CD4-positive, alpha-beta T cell (primary cell): ENCODE measurements around the gene GPR107. TPM values are rescaled to one million over a fixed set of nuclear protein-coding genes. Genes with fewer than 3 reads are reported as not detected.
"Not testable (repeated sequence)": the region's sequence is repeated elsewhere in the genome, so short reads cannot be mapped to it uniquely, and the experiment has no call there.

Source experiments
- ATAC-seq: fragments of 200-7000 bp; cut with Tn5 transposase; one replicate; pipeline ENCODE4 v1.10.0; 2022; ENCODE audit warnings: mild to moderate bottlenecking; ENCODE audit not compliant: poor library complexity
- CTCF ChIA-PET: fragments of 350-600 bp; sonication (Branson Sonifier 250); formaldehyde crosslinking; loops from one replicate; lab custom pipeline; 2021; ENCODE audit warnings: antibody characterized with exemption, inconsistent platforms; lab: Charles Lee
- POLR2A ChIA-PET: fragments of 350-600 bp; sonication (Branson Sonifier 250); formaldehyde crosslinking; loops from one replicate; lab custom pipeline; 2021; ENCODE audit warnings: antibody characterized with exemption, inconsistent platforms; lab: Charles Lee
- DNase-seq, 14 experiments: peaks; one replicate each; pipeline ENCODE4 v3.0.0-alpha.2; 2013 to 2020; ENCODE audit warnings: mixed read lengths in 2 of 14
- H3K27ac ChIP-seq, 2 donors: one replicate each; pipeline versions ENCODE4 v1.5.1 to v1.7.0; 2013; ENCODE audit warnings: low read length in 2 of 2, low read depth in 1 of 2, mild to moderate bottlenecking in 1 of 2
- H3K27me3 ChIP-seq, 2 experiments: 1 replicate in 1 of 2; 2 replicates in 1 of 2; pipeline versions ENCODE4 v1.6.1 to v1.7.0; 2013; ENCODE audit warnings: low read length in 2 of 2, control low read depth in 1 of 2, mild to moderate bottlenecking in 1 of 2, moderate library complexity in 1 of 2; ENCODE audit not compliant: insufficient read depth in 2 of 2, control insufficient read depth in 1 of 2
- H3K36me3 ChIP-seq: one replicate; pipeline ENCODE4 v1.6.1; 2013; ENCODE audit warnings: low read length, control low read depth; ENCODE audit not compliant: insufficient read depth
- H3K4me1 ChIP-seq: one replicate; pipeline ENCODE4 v1.6.1; 2013; ENCODE audit warnings: low read length, control low read depth; ENCODE audit not compliant: insufficient read depth
- H3K4me3 ChIP-seq: one replicate; pipeline ENCODE4 v1.5.1; 2013; ENCODE audit warnings: mild to moderate bottlenecking, low read length, moderate library complexity
- H3K9me3 ChIP-seq, 2 experiments: 1 replicate in 1 of 2; 2 replicates in 1 of 2; pipeline versions ENCODE4 v1.6.1 to v1.7.0; 2013; ENCODE audit warnings: low read length in 2 of 2, mild to moderate bottlenecking in 2 of 2, control low read depth in 1 of 2, moderate library complexity in 1 of 2; ENCODE audit not compliant: control insufficient read depth in 1 of 2, insufficient read depth in 1 of 2
- H3K27ac Mint-ChIP-seq: one replicate; pipeline ENCODE4 v1.8.0; 2020; ENCODE audit warnings: mixed read lengths
- H3K27me3 Mint-ChIP-seq: one replicate; pipeline ENCODE4 v1.8.0; 2021; ENCODE audit warnings: mixed read lengths
- H3K36me3 Mint-ChIP-seq: one replicate; pipeline ENCODE4 v1.8.0; 2021; ENCODE audit warnings: low read depth, mixed read lengths
- H3K4me1 Mint-ChIP-seq: one replicate; pipeline ENCODE4 v1.8.0; 2021; ENCODE audit warnings: low read depth, mixed read lengths
- H3K4me3 Mint-ChIP-seq: one replicate; pipeline ENCODE4 v1.8.0; 2020; ENCODE audit warnings: mild to moderate bottlenecking, mixed read lengths
- H3K9me3 Mint-ChIP-seq: one replicate; pipeline ENCODE4 v1.8.0; 2020; ENCODE audit warnings: mixed read lengths
- intact Hi-C, 2 experiments: fragments of 100-400 bp; cut with DNase I in 1 of 2; cut with micrococcal nuclease in 1 of 2; formaldehyde crosslinking; loops; one replicate each; pipeline versions ENCODE4 v1.15.1 to v1.9.0; 2023 to 2025; cut with DNase I, micrococcal nuclease
- total RNA-seq, 174 experiments: library from RNA in 2 of 174; stranded (reverse) in 2 of 174; gene quantifications; one replicate each; pipeline ENCODE4 v1.2.3 and lab custom pipeline; 2021 to 2026
- TF ChIP-seq, protein P1 (sequence below): fragments of 200-600 bp; IDR thresholded peaks from one replicate; pipeline ENCODE4 v1.8.0; 2022; ENCODE audit warnings: antibody characterized with exemption, mild to moderate bottlenecking

GPR107 gene
- total RNA-seq, 2 experiments from 2014 or later, result 18.9 to 19.2 TPM

DNA sequence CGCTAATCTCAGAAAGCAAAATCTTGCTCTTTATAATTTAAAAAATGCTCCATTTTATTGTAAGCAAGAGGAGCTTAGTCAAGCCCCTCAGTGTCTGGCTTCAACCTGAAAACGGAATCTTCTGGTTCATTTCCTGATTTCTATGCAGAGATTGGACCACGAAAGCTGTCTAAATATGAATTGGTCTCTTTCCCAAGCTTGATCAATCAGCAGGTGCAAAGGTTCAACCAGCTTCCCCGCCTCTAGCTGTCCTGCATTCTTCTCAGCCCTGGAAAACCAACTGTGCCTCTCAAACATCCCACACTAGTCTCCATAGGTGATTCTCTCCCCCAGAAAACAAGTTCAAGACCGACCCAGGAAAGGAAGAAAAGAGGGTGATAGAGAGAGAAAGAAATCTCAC is 45.2 kb upstream of the GPR107 start:
- DNase-seq (no peak), ATAC-seq (no peak)
- CTCF ChIA-PET, result interaction anchor here (1.0 to 2.5 kb wide), 3 partner anchors 8 to 23 kb away, joined by 3 to 8 read pairs (median 3); no protein-coding TSS in a partner anchor
- H3K27ac ChIP-seq, result peak overlapping the region; percentile 68 to 86
- Mint-ChIP-seq H3K27me3 (no peaks in the 10 kb centered on the region), H3K4me3 (peak overlapping the region; percentile 9), H3K36me3 (peaks cover 56% of the 10 kb centered on the region), H3K4me1 (peaks cover 76% of the 10 kb centered on the region), H3K9me3 (peaks cover 4% of the 10 kb centered on the region), H3K27ac (peak overlapping the region; percentile 93)
- POLR2A ChIA-PET, result interaction anchor here (0.7 to 3.3 kb wide), 11 partner anchors 10 to 64 kb away, joined by 3 to 12 read pairs (median 4); partner anchors contain the start of genes FNBP1 and GPR107
- H3K36me3 ChIP-seq, result no peaks in the 10 kb centered on the region
- H3K9me3 ChIP-seq, result no peaks in the 10 kb centered on the region
- intact Hi-C loops, result loop anchor here in 1 of 2 experiments (2.0 kb wide), 1 partner anchor 46 kb away; no protein-coding TSS in a partner anchor
- H3K4me1 ChIP-seq, result peaks cover 70% of the 10 kb centered on the region
- TF ChIP-seq, protein P1, sequence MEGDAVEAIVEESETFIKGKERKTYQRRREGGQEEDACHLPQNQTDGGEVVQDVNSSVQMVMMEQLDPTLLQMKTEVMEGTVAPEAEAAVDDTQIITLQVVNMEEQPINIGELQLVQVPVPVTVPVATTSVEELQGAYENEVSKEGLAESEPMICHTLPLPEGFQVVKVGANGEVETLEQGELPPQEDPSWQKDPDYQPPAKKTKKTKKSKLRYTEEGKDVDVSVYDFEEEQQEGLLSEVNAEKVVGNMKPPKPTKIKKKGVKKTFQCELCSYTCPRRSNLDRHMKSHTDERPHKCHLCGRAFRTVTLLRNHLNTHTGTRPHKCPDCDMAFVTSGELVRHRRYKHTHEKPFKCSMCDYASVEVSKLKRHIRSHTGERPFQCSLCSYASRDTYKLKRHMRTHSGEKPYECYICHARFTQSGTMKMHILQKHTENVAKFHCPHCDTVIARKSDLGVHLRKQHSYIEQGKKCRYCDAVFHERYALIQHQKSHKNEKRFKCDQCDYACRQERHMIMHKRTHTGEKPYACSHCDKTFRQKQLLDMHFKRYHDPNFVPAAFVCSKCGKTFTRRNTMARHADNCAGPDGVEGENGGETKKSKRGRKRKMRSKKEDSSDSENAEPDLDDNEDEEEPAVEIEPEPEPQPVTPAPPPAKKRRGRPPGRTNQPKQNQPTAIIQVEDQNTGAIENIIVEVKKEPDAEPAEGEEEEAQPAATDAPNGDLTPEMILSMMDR, result no peak
- H3K27me3 ChIP-seq, result no peaks in the 10 kb centered on the region
- H3K4me3 ChIP-seq, result no peak overlapping the region

DNA sequence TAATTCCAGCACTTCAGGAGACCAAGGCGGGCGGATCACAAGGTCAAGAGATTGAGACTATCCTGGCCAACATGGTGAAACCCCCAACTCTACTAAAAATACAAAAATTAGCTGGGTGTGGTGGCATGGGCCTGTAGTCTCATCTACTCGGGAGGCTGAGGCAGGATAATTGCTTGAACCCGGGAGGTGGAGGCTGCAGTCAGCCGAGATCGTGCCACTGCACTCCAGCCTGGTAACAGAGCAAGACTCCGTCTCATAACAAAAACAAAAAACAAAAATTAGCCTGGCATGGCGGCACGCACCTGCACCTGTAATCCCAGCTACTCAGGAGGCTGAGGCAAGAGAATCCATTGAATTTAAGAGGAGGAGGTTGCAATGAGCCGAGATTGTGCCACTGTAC is 44.2 kb upstream of the GPR107 start:
- H3K36me3 ChIP-seq, H3K9me3 ChIP-seq, H3K9me3 Mint-ChIP-seq, DNase-seq, ATAC-seq, H3K27me3 ChIP-seq, H3K27me3 Mint-ChIP-seq, H3K4me3 ChIP-seq: not testable (repeated sequence)
- Histone ChIP-seq H3K4me1 (peaks cover 65% of the 10 kb centered on the region), H3K27ac (peak overlapping the region; percentile 90 to 92)
- ChIA-PET POLR2A (interaction anchor here (0.8 to 3.3 kb wide), 5 partner anchors 11 to 65 kb away, joined by 3 to 12 read pairs (median 3); no protein-coding TSS in a partner anchor), CTCF (interaction anchor here (2.5 to 2.7 kb wide), 2 partner anchors 9 to 12 kb away, joined by 8 to 16 read pairs; no protein-coding TSS in a partner anchor)
- intact Hi-C loops, result loop anchor here in 1 of 2 experiments (2.0 kb wide), 1 partner anchor 47 kb away; no protein-coding TSS in a partner anchor
- Mint-ChIP-seq H3K27ac (peak overlapping the region; percentile 93), H3K36me3 (peaks cover 54% of the 10 kb centered on the region), H3K4me3 (peak overlapping the region; percentile 54), H3K4me1 (peaks cover 74% of the 10 kb centered on the region)

DNA sequence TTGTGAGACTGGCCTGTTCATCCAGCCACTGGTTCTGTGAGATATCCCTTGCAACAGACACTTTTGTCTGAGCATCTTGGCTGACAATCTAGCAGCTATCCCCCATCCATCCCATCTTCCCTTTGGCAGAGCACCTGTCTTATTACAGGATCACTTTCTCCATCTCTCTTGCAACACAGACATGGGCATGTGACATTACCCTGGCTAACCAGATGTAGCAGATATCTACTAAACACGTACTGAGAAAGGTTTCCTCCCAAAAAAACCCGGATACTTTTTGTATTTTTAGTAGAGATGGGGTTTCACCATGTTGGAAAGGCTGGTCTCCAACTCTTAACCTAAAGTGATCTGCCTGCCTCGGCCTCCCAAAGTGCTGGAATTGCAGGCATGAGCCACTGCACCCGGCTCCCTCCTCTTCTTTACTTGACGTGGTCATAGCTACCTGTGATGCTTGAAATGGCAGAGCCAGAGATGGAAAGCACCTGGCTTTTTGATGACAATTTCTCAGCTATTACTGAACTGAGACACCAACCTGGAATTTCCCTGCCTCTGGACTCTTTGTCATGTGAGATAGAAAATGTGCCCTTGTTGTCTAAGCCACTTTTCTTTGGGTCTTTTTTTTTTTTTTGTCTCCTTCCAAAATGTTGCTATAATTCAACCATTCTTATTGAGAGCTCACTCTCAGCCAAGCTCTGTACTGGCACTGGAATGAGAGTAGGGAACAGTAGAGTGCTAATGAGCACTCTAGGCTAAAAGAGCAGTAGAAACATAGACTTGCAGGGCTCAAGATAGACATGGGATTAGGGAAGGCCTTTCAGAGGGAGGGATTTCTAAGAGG is 43.3 kb upstream of the GPR107 start:
- no peaks in the 10 kb centered on the region for H3K9me3 ChIP-seq
- CTCF ChIA-PET, result interaction anchor here (0.7 to 2.7 kb wide), 4 partner anchors 10 to 29 kb away, joined by 3 to 16 read pairs (median 6); no protein-coding TSS in a partner anchor
- Mint-ChIP-seq H3K4me3 (peak overlapping the region; percentile 54), H3K27ac (peak overlapping the region; percentile 93), H3K4me1 (peaks cover 82% of the 10 kb centered on the region), H3K9me3 (peaks cover 4% of the 10 kb centered on the region), H3K27me3 (no peaks in the 10 kb centered on the region), H3K36me3 (peaks cover 60% of the 10 kb centered on the region)
- no peaks in the 10 kb centered on the region for H3K27me3 ChIP-seq
- peak in 7 of 14 experiments; percentile 19 to 94 (median 51) for DNase-seq
- intact Hi-C loops, result loop anchor here in 1 of 2 experiments (2.0 kb wide), 2 partner anchors 20 to 28 kb away; no protein-coding TSS in a partner anchor
- ATAC-seq, result peak; percentile 73
- peaks cover 62% of the 10 kb centered on the region for H3K4me1 ChIP-seq
- no peak overlapping the region for H3K4me3 ChIP-seq
- POLR2A ChIA-PET, result interaction anchor here (0.7 to 2.1 kb wide), 7 partner anchors 10 to 77 kb away, joined by 3 to 6 read pairs (median 3); no protein-coding TSS in a partner anchor
- TF ChIP-seq, protein P1, result no peak
- H3K36me3 ChIP-seq, result no peaks in the 10 kb centered on the region
- H3K27ac ChIP-seq, result peak overlapping the region; percentile 90 to 92
